GM21786 (cell line): ENCODE results near the gene CALML4.

Source experiments
- ATAC-seq: cut with Tn5 transposase; IDR thresholded peaks from one replicate; pipeline ENCODE4 v1.9.1; 2021; ENCODE audit not compliant: unreplicated experiment

CALML4 gene

DNA sequence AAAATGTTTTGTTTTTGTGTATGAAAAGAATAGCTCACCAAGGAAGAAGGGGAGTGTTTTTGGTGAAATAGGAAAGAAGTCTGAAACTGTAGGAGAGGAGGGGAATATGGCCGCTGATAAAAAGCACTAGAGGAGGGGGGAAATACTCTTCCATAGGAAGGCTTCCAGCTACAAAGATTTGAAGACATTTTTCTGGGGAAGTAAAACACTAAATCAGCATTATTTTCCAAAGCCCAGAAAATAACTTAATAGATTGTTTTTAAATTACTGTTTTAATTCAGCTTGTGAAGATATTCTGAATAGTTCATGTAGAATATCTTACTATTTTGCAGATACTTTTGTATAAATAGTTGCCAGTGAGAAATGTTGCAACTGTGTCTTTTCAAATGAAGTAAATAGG lies 54.9 kb downstream of the CALML4 start:
- ATAC-seq: no peak

DNA sequence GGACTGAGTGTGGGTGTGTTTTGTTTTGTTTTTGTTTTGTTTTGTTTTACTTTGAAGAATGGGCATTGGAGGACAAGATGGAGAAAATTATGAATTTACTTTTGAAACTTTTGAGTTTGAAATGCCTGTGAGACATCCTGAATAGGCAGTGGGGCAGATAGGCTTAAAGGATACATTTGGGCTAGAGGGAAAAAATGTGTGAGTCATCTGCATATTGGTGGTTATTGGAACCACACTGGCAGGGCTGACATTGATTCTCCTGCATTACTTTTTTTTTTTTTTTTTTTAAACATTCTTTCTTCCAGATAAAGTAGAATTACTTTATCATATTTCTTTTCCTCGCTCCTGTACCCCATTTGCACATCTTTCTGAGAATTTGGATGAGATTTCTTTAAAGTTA lies 56.1 kb downstream of the CALML4 start:
- ATAC-seq: no peak

DNA sequence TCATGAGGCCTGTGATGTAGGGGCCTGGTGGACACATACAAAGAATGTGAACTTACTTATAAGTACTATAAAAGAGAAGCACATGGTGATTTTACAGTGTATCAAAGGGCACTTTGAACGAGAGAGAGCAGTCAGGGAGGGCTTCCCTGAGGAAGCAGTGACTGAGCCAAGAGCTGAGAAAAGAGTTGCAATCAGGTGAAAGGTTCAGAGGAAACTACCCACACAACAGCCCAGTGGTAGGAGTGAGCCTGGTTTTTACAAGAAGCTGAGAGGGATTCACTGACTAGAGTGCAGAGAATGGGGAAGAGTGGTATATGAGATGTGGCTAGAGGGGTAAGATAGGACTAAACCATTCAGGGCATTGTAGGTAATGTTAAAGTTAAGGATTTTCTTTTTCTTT lies 57.1 kb downstream of the CALML4 start:
- ATAC-seq: no peak

DNA sequence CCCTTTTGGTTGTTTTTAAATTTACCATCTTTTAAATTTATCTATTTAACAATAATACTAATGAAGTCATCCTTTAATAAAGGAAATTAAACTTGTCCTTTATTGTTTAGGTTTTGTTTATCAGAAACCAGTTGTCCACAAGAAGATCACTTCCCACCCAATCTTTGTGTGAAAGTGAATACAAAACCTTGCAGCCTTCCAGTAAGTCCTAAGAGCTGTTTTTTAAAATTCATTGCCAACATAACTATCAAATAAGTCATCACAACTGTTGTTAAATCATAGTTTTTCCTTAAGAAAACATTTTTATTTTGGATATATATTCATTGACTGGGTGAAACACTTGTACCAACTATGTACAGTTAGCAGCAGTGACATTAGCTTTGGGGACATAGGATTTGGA lies 59.4 kb downstream of the CALML4 start:
- ATAC-seq: no peak

DNA sequence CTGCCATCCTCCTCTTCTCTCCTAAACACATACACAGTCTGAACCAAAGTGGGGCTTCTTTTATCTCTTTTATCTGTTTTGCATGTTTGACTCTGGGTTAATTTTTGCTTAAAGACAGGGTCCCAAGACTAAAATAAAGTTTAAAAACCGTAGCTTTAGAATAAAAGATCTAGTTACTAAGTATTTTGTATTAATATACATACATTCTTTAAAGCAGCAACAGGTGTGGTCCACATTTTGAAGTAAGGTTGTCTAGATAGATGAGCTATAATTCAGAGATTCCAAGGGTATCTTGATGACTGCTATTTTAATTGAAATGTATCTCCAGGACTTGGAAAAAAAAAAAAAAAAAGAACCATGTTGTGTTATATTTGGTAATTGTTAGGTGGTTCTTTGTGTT lies 61.3 kb downstream of the CALML4 start:
- no peak for ATAC-seq

DNA sequence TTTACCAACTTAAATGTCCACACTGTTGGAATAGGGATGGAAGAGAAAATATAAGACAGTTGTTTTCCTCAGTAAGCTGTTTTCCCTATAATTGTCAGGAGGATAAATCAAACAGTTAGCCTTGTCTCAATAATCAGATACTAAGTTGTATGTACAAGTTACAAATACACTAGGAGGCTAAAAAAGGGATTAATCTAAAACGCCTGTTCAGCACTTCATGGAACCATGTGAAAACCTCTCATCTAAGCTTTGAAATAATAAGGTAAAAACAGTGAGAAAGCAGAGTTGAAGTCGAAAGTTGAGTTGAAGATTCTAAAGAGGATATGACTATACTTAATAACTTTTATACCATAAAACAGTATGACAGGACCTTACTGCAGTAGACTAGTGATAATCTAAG lies 62.0 kb downstream of the CALML4 start:
- no peak for ATAC-seq
